IPS-20b (cell line): ENCODE results near the gene SFTA2.

Source experiments
- H3K27ac ChIP-seq: one replicate; pipeline ENCODE4 v1.5.1; 2013; ENCODE audit warnings: low read length
- H3K27me3 ChIP-seq: 2 replicates; pipeline ENCODE4 v1.6.1; 2013; ENCODE audit warnings: mild to moderate bottlenecking, low read length, inconsistent platforms; ENCODE audit not compliant: insufficient read depth
- H3K36me3 ChIP-seq: 2 replicates; pipeline ENCODE4 v1.6.1; 2013; ENCODE audit warnings: low read depth, mild to moderate bottlenecking, inconsistent platforms, low read length, moderate library complexity; ENCODE audit not compliant: insufficient read depth
- H3K4me1 ChIP-seq: 2 replicates; pipeline ENCODE4 v1.6.1; 2013; ENCODE audit warnings: mild to moderate bottlenecking, control low read depth, inconsistent platforms, low read length, moderate library complexity; ENCODE audit not compliant: insufficient read depth
- H3K4me3 ChIP-seq: 2 replicates; pipeline ENCODE4 v1.5.1; 2013; ENCODE audit warnings: mild to moderate bottlenecking, low read length, inconsistent platforms
- H3K9ac ChIP-seq: 2 replicates; pipeline ENCODE4 v1.6.1; 2013; ENCODE audit warnings: low read depth, mild to moderate bottlenecking, inconsistent platforms, low read length, moderate library complexity
- H3K9me3 ChIP-seq: 2 replicates; pipeline ENCODE4 v1.6.1; 2013; ENCODE audit warnings: mild to moderate bottlenecking, low read depth, low read length, inconsistent platforms; ENCODE audit not compliant: insufficient read depth

The SFTA2 gene

GRCh38 chr6:30886897-30887255 lies 45.1 kb downstream of the SFTA2 start:
- H3K4me3 ChIP-seq: peak overlapping the region; percentile 63; the same call in 1 of the 2 replicates
- no peak overlapping the region for H3K27ac ChIP-seq
- H3K9me3 ChIP-seq: no peaks in the 10 kb centered on the region
- no peaks in the 10 kb centered on the region for H3K27me3 ChIP-seq
- peaks cover 25% of the 10 kb centered on the region for H3K4me1 ChIP-seq
- peak overlapping the region; percentile 55; the same call in 1 of the 2 replicates for H3K9ac ChIP-seq
- H3K36me3 ChIP-seq: peaks cover 39% of the 10 kb centered on the region

- Histone ChIP-seq H3K27me3 (no peaks in the 10 kb centered on the region), H3K9ac (peak overlapping the region; percentile 81; the same call in 1 of the 2 replicates), H3K4me3 (peak overlapping the region; percentile 63), H3K9me3 (no peaks in the 10 kb centered on the region), H3K36me3 (peaks cover 32% of the 10 kb centered on the region), H3K27ac (peak overlapping the region; percentile 91), H3K4me1 (peaks cover 31% of the 10 kb centered on the region)
Observed at GRCh38 chr6:30885999-30886896, 45.7 kb downstream of the SFTA2 start.

- H3K27ac ChIP-seq: peak overlapping the region; percentile 91
- H3K4me3 ChIP-seq: peak overlapping the region; percentile 63
- H3K36me3 ChIP-seq: peaks cover 25% of the 10 kb centered on the region
- H3K4me1 ChIP-seq: peaks cover 33% of the 10 kb centered on the region
- H3K9me3 ChIP-seq: no peaks in the 10 kb centered on the region
- peak overlapping the region; percentile 81; the same call in 1 of the 2 replicates for H3K9ac ChIP-seq
- no peaks in the 10 kb centered on the region for H3K27me3 ChIP-seq
Observed at GRCh38 chr6:30885481-30885998, 46.4 kb downstream of the SFTA2 start.

GRCh38 chr6:30884521-30885480 lies 47.2 kb downstream of the SFTA2 start:
- peak overlapping the region; percentile 63 for H3K4me3 ChIP-seq
- H3K27ac ChIP-seq: peak overlapping the region; percentile 91
- H3K36me3 ChIP-seq: peaks cover 18% of the 10 kb centered on the region
- no peaks in the 10 kb centered on the region for H3K27me3 ChIP-seq
- H3K9me3 ChIP-seq: no peaks in the 10 kb centered on the region
- peaks cover 40% of the 10 kb centered on the region for H3K4me1 ChIP-seq
- H3K9ac ChIP-seq: peak overlapping the region; percentile 81; the same call in 1 of the 2 replicates

- H3K36me3 ChIP-seq: peaks cover 9% of the 10 kb centered on the region
- H3K27ac ChIP-seq: peak within 1 kb of the TSS; percentile 91
- H3K4me1 ChIP-seq: peaks cover 43% of the 10 kb centered on the region
- no peaks in the 10 kb centered on the region for H3K9me3 ChIP-seq
- no peaks in the 10 kb centered on the region for H3K27me3 ChIP-seq
- peak within 1 kb of the TSS; percentile 85; the same call in 1 of the 2 replicates for H3K9ac ChIP-seq
- H3K4me3 ChIP-seq: peak within 1 kb of the TSS; percentile 63
Observed at GRCh38 chr6:30883685-30884520, 48.1 kb downstream of the SFTA2 start, which contains the start of gene DDR1. DDR1 (plus strand) TSS chr6:30884519; CDS start chr6:30888730, 4,211 bp downstream.

GRCh38 chr6:30882759-30883684 lies 48.9 kb downstream of the SFTA2 start:
- H3K4me1 ChIP-seq: peaks cover 48% of the 10 kb centered on the region

GRCh38 chr6:30882204-30882758 lies 49.7 kb downstream of the SFTA2 start:
- peak overlapping the region; percentile 80 for H3K27ac ChIP-seq
- H3K9me3 ChIP-seq: no peaks in the 10 kb centered on the region
- peaks cover 53% of the 10 kb centered on the region for H3K4me1 ChIP-seq
- peak overlapping the region; percentile 62; the same call in 1 of the 2 replicates for H3K9ac ChIP-seq
- no peaks in the 10 kb centered on the region for H3K36me3 ChIP-seq
- peak overlapping the region; percentile 63 for H3K4me3 ChIP-seq
- no peaks in the 10 kb centered on the region for H3K27me3 ChIP-seq

More at GRCh38 chr6:30882759-30883684, 48.9 kb downstream of the SFTA2 start:
- H3K9me3 ChIP-seq: no peaks in the 10 kb centered on the region
- H3K27me3 ChIP-seq: no peaks in the 10 kb centered on the region
- peak overlapping the region; percentile 80 for H3K27ac ChIP-seq
- peak overlapping the region; percentile 63 for H3K4me3 ChIP-seq
- 0 out of 2 replicates have a peak, but pooled peaks cover under 1% of the 10 kb centered on the region for H3K36me3 ChIP-seq
- H3K9ac ChIP-seq: peak overlapping the region; percentile 85; the same call in 1 of the 2 replicates

- no peaks in the 10 kb centered on the region for H3K36me3 ChIP-seq
- no peaks in the 10 kb centered on the region for H3K9me3 ChIP-seq
- H3K4me3 ChIP-seq: peak overlapping the region; percentile 63
- H3K9ac ChIP-seq: peak overlapping the region; percentile 62; the same call in 1 of the 2 replicates
- H3K4me1 ChIP-seq: peaks cover 49% of the 10 kb centered on the region
- no peaks in the 10 kb centered on the region for H3K27me3 ChIP-seq
- peak overlapping the region; percentile 80 for H3K27ac ChIP-seq
Observed at GRCh38 chr6:30881392-30882203, 50.4 kb downstream of the SFTA2 start.
